ENCODE measurements around the gene ELFN2.
"Not testable (repeated sequence)": the region's sequence is repeated elsewhere in the genome, so short reads cannot be mapped to it uniquely, and the experiment has no call there.

Gene ELFN2

GRCh38 chr22:37409459-37410050 lies 17.7 kb downstream of the ELFN2 start:
- no peak for DNase-seq

GRCh38 chr22:37409031-37409430 lies 18.2 kb downstream of the ELFN2 start:
- no peak for DNase-seq

- no peak for DNase-seq
These were observed 19.4 kb downstream of the ELFN2 start for GRCh38 chr22:37407856-37408255.

GRCh38 chr22:37406441-37407235 lies 20.6 kb downstream of the ELFN2 start:
- DNase-seq = no peak

GRCh38 chr22:37404091-37404490 lies 23.2 kb downstream of the ELFN2 start:
- DNase-seq = no peak

- no peak for DNase-seq
These were observed 23.9 kb downstream of the ELFN2 start for GRCh38 chr22:37403267-37403960.

GRCh38 chr22:37402184-37402506 lies 25.1 kb downstream of the ELFN2 start:
- DNase-seq = no peak

GRCh38 chr22:37401401-37402183 lies 25.7 kb downstream of the ELFN2 start:
- DNase-seq = peak; percentile 68

- no peak for DNase-seq
These were observed 26.6 kb downstream of the ELFN2 start for GRCh38 chr22:37400719-37401118.

GRCh38 chr22:37399457-37399856 lies 27.8 kb downstream of the ELFN2 start:
- not testable (repeated sequence) for DNase-seq

GRCh38 chr22:37397226-37397625 lies 30.1 kb downstream of the ELFN2 start:
- DNase-seq = no peak

GRCh38 chr22:37396488-37397084 lies 30.7 kb downstream of the ELFN2 start:
- no peak for DNase-seq

GRCh38 chr22:37394341-37394740 lies 32.9 kb downstream of the ELFN2 start:
- DNase-seq = no peak

GRCh38 chr22:37393746-37394145 lies 33.5 kb downstream of the ELFN2 start:
- no peak for DNase-seq

- DNase-seq = no peak
These were observed 34.5 kb downstream of the ELFN2 start for GRCh38 chr22:37392721-37393328.

GRCh38 chr22:37391702-37392101 lies 35.6 kb downstream of the ELFN2 start:
- no peak for DNase-seq

GRCh38 chr22:37390075-37390474 lies 37.2 kb downstream of the ELFN2 start:
- DNase-seq = no peak

- DNase-seq = no peak
These were observed 38.7 kb downstream of the ELFN2 start for GRCh38 chr22:37388538-37388937.

- DNase-seq = no peak
These were observed 39.5 kb downstream of the ELFN2 start for GRCh38 chr22:37387793-37388192.

GRCh38 chr22:37386441-37386840 lies 40.8 kb downstream of the ELFN2 start:
- no peak for DNase-seq

GRCh38 chr22:37384691-37385090 lies 42.6 kb downstream of the ELFN2 start:
- DNase-seq = no peak

GRCh38 chr22:37383341-37383740 lies 43.9 kb downstream of the ELFN2 start:
- DNase-seq = no peak

Measured in right forelimb (tissue), 1 donor.